HEK293 (cell line): ENCODE measurements around the gene MMP24.

Experiments
- CTCF ChIA-PET: fragments of 350-600 bp; formaldehyde crosslinking; extraction: SDS; loops from one replicate; lab custom pipeline; 2021; ENCODE audit warnings: antibody characterized with exemption; lab: Yijun Ruan, JAX
- POLR2A ChIA-PET: fragments of 300-600 bp; formaldehyde crosslinking; extraction: SDS; loops from one replicate; lab custom pipeline; 2020; ENCODE audit warnings: antibody characterized with exemption, inconsistent platforms; lab: Yijun Ruan, JAX
- H3K27ac ChIP-seq: fragments of 200-500 bp; sonication (Bioruptor generic); 2 replicates; pipeline ENCODE4 v1.5.1; 2014; ENCODE audit warnings: low read depth, low read length, control low read depth, inconsistent platforms; ENCODE audit errors: extremely low read depth
- H3K36me3 ChIP-seq, 2 experiments: fragments of 200-500 bp in 1 of 2; sonication (Bioruptor generic) in 1 of 2; 1 replicate in 1 of 2; 2 replicates in 1 of 2; pipeline ENCODE4 v1.5.1; 2014 to 2017; ENCODE audit warnings: inconsistent platforms in 2 of 2, low read length in 2 of 2; ENCODE audit not compliant: control insufficient read depth in 2 of 2, insufficient read depth in 1 of 2
- H3K4me1 ChIP-seq: fragments of 200-500 bp; sonication (Bioruptor generic); 2 replicates; pipeline ENCODE4 v1.5.1; 2014; ENCODE audit warnings: mild to moderate bottlenecking, low read length, inconsistent platforms; ENCODE audit not compliant: control insufficient read depth, insufficient read depth
- H3K4me3 ChIP-seq: 2 replicates; pipeline ENCODE4 v1.5.1; 2011; ENCODE audit warnings: low read depth, mild to moderate bottlenecking, control low read depth, low read length, moderate library complexity
- H3K9me3 ChIP-seq: fragments of 200-500 bp; sonication (Bioruptor generic); 2 replicates; pipeline ENCODE4 v1.5.1; 2014; ENCODE audit warnings: low read depth, low read length, inconsistent platforms; ENCODE audit not compliant: control insufficient read depth, insufficient read depth
- GLIS1 ChIP-seq: fragments of 450-650 bp; formaldehyde crosslinking; IDR thresholded peaks from 2 replicates; pipeline ENCODE4 v1.5.1; 2016; ENCODE audit warnings: missing biosample characterization, missing genetic modification characterization
- MEIS1 ChIP-seq: sonication (generic); formaldehyde crosslinking; IDR thresholded peaks from 2 replicates; pipeline ENCODE4 v1.8.1; 2022; ENCODE audit warnings: missing genetic modification reagents, mild to moderate bottlenecking, borderline replicate concordance
- ZBTB11 ChIP-seq: fragments of 450-650 bp; formaldehyde crosslinking; conservative IDR thresholded peaks from 2 replicates; pipeline ENCODE4 v1.5.1; 2016; ENCODE audit warnings: low read depth, missing biosample characterization, missing genetic modification characterization
- ZBTB8A ChIP-seq: fragments of 450-650 bp; formaldehyde crosslinking; IDR thresholded peaks from 2 replicates; pipeline ENCODE4 v1.5.1; 2016; ENCODE audit warnings: missing biosample characterization, missing genetic modification characterization
- ZNF121 ChIP-seq: fragments of 450-650 bp; formaldehyde crosslinking; IDR thresholded peaks from 2 replicates; pipeline ENCODE4 v1.5.1; 2016; ENCODE audit warnings: missing biosample characterization, missing genetic modification characterization
- ZNF341 ChIP-seq: fragments of 450-650 bp; formaldehyde crosslinking; IDR thresholded peaks from 2 replicates; pipeline ENCODE4; 2016; ENCODE audit warnings: low read depth, missing biosample characterization, missing genetic modification characterization
- ZNF514 ChIP-seq: fragments of 450-650 bp; formaldehyde crosslinking; IDR thresholded peaks from 2 replicates; pipeline ENCODE4 v1.5.1; 2016; ENCODE audit warnings: missing biosample characterization, missing genetic modification characterization
- ZNF600 ChIP-seq: fragments of 450-650 bp; formaldehyde crosslinking; IDR thresholded peaks from 2 replicates; pipeline ENCODE4 v1.5.1; 2016; ENCODE audit warnings: missing biosample characterization, missing genetic modification characterization
- ZNF768 ChIP-seq: fragments of 450-650 bp; formaldehyde crosslinking; IDR thresholded peaks from 2 replicates; pipeline ENCODE4 v1.5.1; 2018; ENCODE audit warnings: missing biosample characterization, mild to moderate bottlenecking, missing genetic modification characterization
- TF ChIP-seq, protein P1 (sequence below): fragments of 450-650 bp; formaldehyde crosslinking; IDR thresholded peaks from 2 replicates; pipeline ENCODE4 v1.5.1; 2016; ENCODE audit warnings: missing biosample characterization, missing genetic modification characterization
- TF ChIP-seq, protein P2 (sequence below): fragments of 450-650 bp; formaldehyde crosslinking; IDR thresholded peaks from 2 replicates; pipeline ENCODE4 v1.5.1; 2016; ENCODE audit warnings: missing biosample characterization, missing genetic modification characterization, borderline replicate concordance
- TF ChIP-seq, protein P3 (sequence below): fragments of 450-650 bp; formaldehyde crosslinking; IDR thresholded peaks from 2 replicates; pipeline ENCODE4 v1.5.1; 2016; ENCODE audit warnings: missing biosample characterization, missing genetic modification characterization

Gene MMP24

GRCh38 chr20:35292504-35293285, 66.2 kb downstream of the MMP24 start:
- ChIA-PET POLR2A (interaction anchor here (0.9 kb wide), 1 partner anchor 8 kb away, joined by 3 read pairs; the partner anchor contains the start of gene EIF6), CTCF (interaction anchor here (0.6 to 1.7 kb wide), 2 partner anchors 10 to 657 kb away, joined by 4 to 6 read pairs; no protein-coding TSS in a partner anchor)
- no peaks in the 10 kb centered on the region for H3K4me1 ChIP-seq
- no peak overlapping the region for H3K4me3 ChIP-seq
- H3K27ac ChIP-seq: no peak overlapping the region
- no peaks in the 10 kb centered on the region for H3K36me3 ChIP-seq
- 0 out of 2 replicates have a peak, but pooled peaks have one; percentile 10 for TF ChIP-seq GLIS1 (tag by site-specific recombination)
- no peak for TF ChIP-seq MEIS1
- TF ChIP-seq, protein P1, sequence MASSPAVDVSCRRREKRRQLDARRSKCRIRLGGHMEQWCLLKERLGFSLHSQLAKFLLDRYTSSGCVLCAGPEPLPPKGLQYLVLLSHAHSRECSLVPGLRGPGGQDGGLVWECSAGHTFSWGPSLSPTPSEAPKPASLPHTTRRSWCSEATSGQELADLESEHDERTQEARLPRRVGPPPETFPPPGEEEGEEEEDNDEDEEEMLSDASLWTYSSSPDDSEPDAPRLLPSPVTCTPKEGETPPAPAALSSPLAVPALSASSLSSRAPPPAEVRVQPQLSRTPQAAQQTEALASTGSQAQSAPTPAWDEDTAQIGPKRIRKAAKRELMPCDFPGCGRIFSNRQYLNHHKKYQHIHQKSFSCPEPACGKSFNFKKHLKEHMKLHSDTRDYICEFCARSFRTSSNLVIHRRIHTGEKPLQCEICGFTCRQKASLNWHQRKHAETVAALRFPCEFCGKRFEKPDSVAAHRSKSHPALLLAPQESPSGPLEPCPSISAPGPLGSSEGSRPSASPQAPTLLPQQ: peak; percentile 66
- no peaks in the 10 kb centered on the region for H3K9me3 ChIP-seq

DNA sequence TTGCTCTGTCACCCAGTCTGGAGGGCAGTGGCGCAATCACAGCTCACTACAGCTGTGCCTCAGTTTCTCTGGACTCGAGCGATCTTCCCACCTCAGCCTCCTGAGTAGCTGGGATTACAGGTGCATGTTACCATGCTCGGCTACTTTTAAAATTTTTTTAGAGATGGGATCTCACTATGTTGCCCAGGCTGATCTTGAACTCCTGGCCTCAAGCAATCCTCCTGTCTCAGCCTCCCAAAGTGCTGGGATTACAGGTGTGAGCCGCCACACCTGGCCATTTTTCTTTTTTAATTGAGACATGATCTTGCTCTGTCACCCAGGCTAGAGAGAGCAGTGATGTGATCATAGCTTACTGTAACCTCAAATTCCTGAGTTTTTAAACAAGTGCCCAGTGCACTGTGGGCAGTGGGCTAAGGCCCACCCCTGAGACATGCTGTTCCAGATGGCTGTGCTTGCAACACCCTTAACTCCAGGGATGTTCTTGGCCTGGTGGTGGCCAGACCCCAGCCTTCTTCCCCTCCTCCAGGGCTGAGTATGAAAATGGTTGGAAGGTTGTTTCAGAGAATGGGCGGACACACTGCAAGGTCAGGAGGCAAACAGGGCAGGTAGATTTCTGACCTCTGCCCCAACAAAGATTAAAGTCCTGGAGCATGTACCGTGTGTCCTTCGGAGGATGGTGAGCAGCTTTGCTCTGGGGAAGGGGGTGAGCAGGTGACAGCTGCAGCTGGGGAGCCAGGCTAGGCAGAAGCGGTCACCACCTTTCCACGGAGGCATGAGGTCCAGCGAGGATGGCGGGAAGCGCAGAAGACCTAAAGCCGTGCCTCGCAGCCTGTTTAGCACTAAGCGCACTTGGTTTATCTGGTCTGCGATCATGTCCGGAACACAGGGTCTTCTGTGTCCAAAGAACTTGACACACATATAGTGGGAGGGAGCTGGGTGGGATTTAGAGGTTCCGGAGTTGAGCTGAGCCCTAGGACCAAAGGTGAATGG, 67.1 kb downstream of the MMP24 start:
- H3K4me1 ChIP-seq: no peaks in the 10 kb centered on the region
- TF ChIP-seq ZNF514 (tag by site-specific recombination): no peak
- peak; percentile 48; the same call in 1 of the 2 replicates for TF ChIP-seq ZNF600 (tag by site-specific recombination)
- TF ChIP-seq ZBTB8A: no peak
- TF ChIP-seq, protein P2, sequence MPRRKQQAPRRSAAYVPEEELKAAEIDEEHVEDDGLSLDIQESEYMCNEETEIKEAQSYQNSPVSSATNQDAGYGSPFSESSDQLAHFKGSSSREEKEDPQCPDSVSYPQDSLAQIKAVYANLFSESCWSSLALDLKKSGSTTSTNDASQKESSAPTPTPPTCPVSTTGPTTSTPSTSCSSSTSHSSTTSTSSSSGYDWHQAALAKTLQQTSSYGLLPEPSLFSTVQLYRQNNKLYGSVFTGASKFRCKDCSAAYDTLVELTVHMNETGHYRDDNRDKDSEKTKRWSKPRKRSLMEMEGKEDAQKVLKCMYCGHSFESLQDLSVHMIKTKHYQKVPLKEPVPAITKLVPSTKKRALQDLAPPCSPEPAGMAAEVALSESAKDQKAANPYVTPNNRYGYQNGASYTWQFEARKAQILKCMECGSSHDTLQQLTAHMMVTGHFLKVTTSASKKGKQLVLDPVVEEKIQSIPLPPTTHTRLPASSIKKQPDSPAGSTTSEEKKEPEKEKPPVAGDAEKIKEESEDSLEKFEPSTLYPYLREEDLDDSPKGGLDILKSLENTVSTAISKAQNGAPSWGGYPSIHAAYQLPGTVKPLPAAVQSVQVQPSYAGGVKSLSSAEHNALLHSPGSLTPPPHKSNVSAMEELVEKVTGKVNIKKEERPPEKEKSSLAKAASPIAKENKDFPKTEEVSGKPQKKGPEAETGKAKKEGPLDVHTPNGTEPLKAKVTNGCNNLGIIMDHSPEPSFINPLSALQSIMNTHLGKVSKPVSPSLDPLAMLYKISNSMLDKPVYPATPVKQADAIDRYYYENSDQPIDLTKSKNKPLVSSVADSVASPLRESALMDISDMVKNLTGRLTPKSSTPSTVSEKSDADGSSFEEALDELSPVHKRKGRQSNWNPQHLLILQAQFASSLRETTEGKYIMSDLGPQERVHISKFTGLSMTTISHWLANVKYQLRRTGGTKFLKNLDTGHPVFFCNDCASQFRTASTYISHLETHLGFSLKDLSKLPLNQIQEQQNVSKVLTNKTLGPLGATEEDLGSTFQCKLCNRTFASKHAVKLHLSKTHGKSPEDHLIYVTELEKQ: no peak
- no peak for TF ChIP-seq ZNF768 (tag by site-specific recombination)
- TF ChIP-seq, protein P3, sequence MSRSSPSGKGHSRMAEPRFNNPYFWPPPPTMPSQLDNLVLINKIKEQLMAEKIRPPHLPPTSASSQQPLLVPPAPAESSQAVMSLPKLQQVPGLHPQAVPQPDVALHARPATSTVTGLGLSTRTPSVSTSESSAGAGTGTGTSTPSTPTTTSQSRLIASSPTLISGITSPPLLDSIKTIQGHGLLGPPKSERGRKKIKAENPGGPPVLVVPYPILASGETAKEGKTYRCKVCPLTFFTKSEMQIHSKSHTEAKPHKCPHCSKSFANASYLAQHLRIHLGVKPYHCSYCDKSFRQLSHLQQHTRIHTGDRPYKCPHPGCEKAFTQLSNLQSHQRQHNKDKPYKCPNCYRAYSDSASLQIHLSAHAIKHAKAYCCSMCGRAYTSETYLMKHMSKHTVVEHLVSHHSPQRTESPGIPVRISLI (tag by site-specific recombination): no peak
- 0 out of 2 replicates have a peak, but pooled peaks have one; percentile 25 for TF ChIP-seq ZNF341
- TF ChIP-seq ZNF121: peak; percentile 56; the same call in 1 of the 2 replicates
- no peak for TF ChIP-seq ZBTB11 (tag by site-specific recombination)
- TF ChIP-seq, all 188 proteins: peak for 3
- H3K36me3 ChIP-seq: no peaks in the 10 kb centered on the region
- POLR2A ChIA-PET: interaction anchor here (0.9 kb wide), 1 partner anchor 9 kb away, joined by 3 read pairs; the partner anchor contains the start of gene EIF6
- H3K27ac ChIP-seq: no peak overlapping the region
- H3K9me3 ChIP-seq: no peaks in the 10 kb centered on the region
- H3K4me3 ChIP-seq: no peak overlapping the region
- CTCF ChIA-PET: interaction anchor here (0.6 to 1.7 kb wide), 2 partner anchors 9 to 656 kb away, joined by 4 to 6 read pairs; no protein-coding TSS in a partner anchor
